Chondrocyte (in vitro differentiated cells): ENCODE data around the gene EDEM2. TPM values are rescaled to one million over a fixed set of nuclear protein-coding genes. Genes with fewer than 3 reads are reported as not detected.
A peak's percentile ranks its signal among the peaks of the same experiment; 100 is the strongest.
"Not testable (repeated sequence)": the region's sequence is repeated elsewhere in the genome, so short reads cannot be mapped to it uniquely, and the experiment has no call there.

Experiments used
- DNase-seq: peaks from one replicate; pipeline ENCODE4 v3.0.0; 2021; ENCODE audit warnings: mixed read lengths, low spot score
- H3K27ac Mint-ChIP-seq: one replicate; pipeline ENCODE4 v1.8.0; 2021; ENCODE audit warnings: mild to moderate bottlenecking, moderate library complexity, mixed read lengths; ENCODE audit not compliant: unreplicated experiment
- H3K27me3 Mint-ChIP-seq: 2 replicates; pipeline ENCODE4 v1.8.0; 2021; ENCODE audit warnings: low read depth, mixed read lengths
- H3K36me3 Mint-ChIP-seq: 2 replicates; pipeline ENCODE4 v1.8.0; 2021; ENCODE audit warnings: low read depth, mixed read lengths
- H3K4me1 Mint-ChIP-seq: 2 replicates; pipeline ENCODE4 v1.8.0; 2021; ENCODE audit warnings: low read depth, mild to moderate bottlenecking, mixed read lengths
- H3K4me3 Mint-ChIP-seq: one replicate; pipeline ENCODE4 v1.8.0; 2021; ENCODE audit warnings: mild to moderate bottlenecking, moderate library complexity, mixed read lengths; ENCODE audit not compliant: unreplicated experiment
- H3K9me3 Mint-ChIP-seq: 2 replicates; pipeline ENCODE4 v1.8.0; 2021; ENCODE audit warnings: low read depth, mixed read lengths
- CTCF ChIP-seq: fragments of 200-600 bp; sonication (generic); IDR thresholded peaks from 2 replicates; pipeline ENCODE4 v1.5.0; 2021; ENCODE audit warnings: antibody characterized with exemption, mild to moderate bottlenecking, moderate library complexity
- total RNA-seq: library from RNA; stranded (reverse); gene quantifications from 3 replicates; pipeline ENCODE4 v1.2.1, GENCODE V29; 2021

EDEM2 gene
- total RNA-seq, 1 donor from 2014 or later, result 25.5 TPM

- peaks cover 16% of the 10 kb centered on the region for H3K4me1 Mint-ChIP-seq
- DNase-seq, result no peak
- TF ChIP-seq CTCF, result no peak
- no peaks in the 10 kb centered on the region for H3K27me3 Mint-ChIP-seq
- peaks cover 64% of the 10 kb centered on the region for H3K36me3 Mint-ChIP-seq
- no peaks in the 10 kb centered on the region for H3K9me3 Mint-ChIP-seq
- no peak overlapping the region for H3K27ac Mint-ChIP-seq
- H3K4me3 Mint-ChIP-seq, result no peak overlapping the region
Observed at GRCh38 chr20:35120012-35120701, 27.0 kb downstream of the EDEM2 start.

GRCh38 chr20:35117629-35118028 lies 29.5 kb downstream of the EDEM2 start:
- Mint-ChIP-seq H3K9me3 (no peaks in the 10 kb centered on the region), H3K4me3 (no peak overlapping the region), H3K27me3 (no peaks in the 10 kb centered on the region), H3K27ac (no peak overlapping the region), H3K36me3 (peaks cover 55% of the 10 kb centered on the region), H3K4me1 (peaks cover 16% of the 10 kb centered on the region)
- DNase-seq, result no peak
- TF ChIP-seq CTCF, result no peak

GRCh38 chr20:35117196-35117595 lies 29.9 kb downstream of the EDEM2 start:
- H3K27ac Mint-ChIP-seq, result peak overlapping the region; percentile 68

GRCh38 chr20:35116258-35116657 lies 30.9 kb downstream of the EDEM2 start:
- peaks cover 21% of the 10 kb centered on the region for H3K4me1 Mint-ChIP-seq
- no peak overlapping the region for H3K4me3 Mint-ChIP-seq
- H3K27me3 Mint-ChIP-seq, result no peaks in the 10 kb centered on the region
- DNase-seq, result no peak
- H3K36me3 Mint-ChIP-seq, result peaks cover 50% of the 10 kb centered on the region
- H3K27ac Mint-ChIP-seq, result no peak overlapping the region
- no peaks in the 10 kb centered on the region for H3K9me3 Mint-ChIP-seq
- no peak for TF ChIP-seq CTCF

More at GRCh38 chr20:35117196-35117595, 29.9 kb downstream of the EDEM2 start:
- Mint-ChIP-seq H3K27me3 (no peaks in the 10 kb centered on the region), H3K4me1 (peaks cover 16% of the 10 kb centered on the region), H3K9me3 (no peaks in the 10 kb centered on the region), H3K4me3 (no peak overlapping the region), H3K36me3 (peaks cover 55% of the 10 kb centered on the region)
- no peak for DNase-seq
- TF ChIP-seq CTCF, result no peak

GRCh38 chr20:35115606-35116005 lies 31.5 kb downstream of the EDEM2 start:
- peaks cover 45% of the 10 kb centered on the region for H3K36me3 Mint-ChIP-seq

GRCh38 chr20:35112276-35112675 lies 34.9 kb downstream of the EDEM2 start:
- not testable (repeated sequence) for H3K4me3 Mint-ChIP-seq, H3K9me3 Mint-ChIP-seq, H3K27me3 Mint-ChIP-seq, DNase-seq, H3K27ac Mint-ChIP-seq
- Mint-ChIP-seq H3K4me1 (peaks cover 11% of the 10 kb centered on the region), H3K36me3 (peaks cover 25% of the 10 kb centered on the region)

More at GRCh38 chr20:35115606-35116005, 31.5 kb downstream of the EDEM2 start:
- TF ChIP-seq CTCF, result no peak
- no peak for DNase-seq
- no peaks in the 10 kb centered on the region for H3K27me3 Mint-ChIP-seq
- H3K27ac Mint-ChIP-seq, result no peak overlapping the region
- H3K9me3 Mint-ChIP-seq, result no peaks in the 10 kb centered on the region
- peaks cover 21% of the 10 kb centered on the region for H3K4me1 Mint-ChIP-seq
- no peak overlapping the region for H3K4me3 Mint-ChIP-seq
